ENCODE results near the gene NDUFS3.

DNA sequence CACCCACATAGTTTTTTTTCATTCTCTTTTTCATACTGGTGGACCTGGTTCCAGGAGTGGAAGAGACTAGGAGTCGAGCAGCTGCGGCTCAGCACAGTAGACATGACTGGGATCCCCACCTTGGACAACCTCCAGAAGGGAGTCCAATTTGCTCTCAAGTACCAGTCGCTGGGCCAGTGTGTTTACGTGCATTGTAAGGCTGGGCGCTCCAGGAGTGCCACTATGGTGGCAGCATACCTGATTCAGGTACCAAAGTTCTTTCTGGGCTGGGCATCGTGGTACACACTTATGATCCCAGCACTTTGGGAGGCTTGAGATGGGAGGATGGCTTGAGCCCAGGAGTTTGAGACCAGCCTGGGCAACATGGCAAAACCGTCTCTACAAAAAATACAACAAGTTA lies 9.2 kb upstream of the NDUFS3 start:
- no peak for TF ChIP-seq CTCF (IDR thresholded peaks at IDR 0.05; ENCODE audit: poor library complexity)
- TF ChIP-seq EZH2 (IDR thresholded peaks at IDR 0.05; ENCODE audit: borderline replicate concordance): no peak
- no peak for TF ChIP-seq EZH2phosphoT487 (IDR thresholded peaks at IDR 0.05; ENCODE audit: low read depth, severe bottlenecking, unreplicated experiment)

Measured in hepatocyte (in vitro differentiated cells).